Gastrocnemius medialis (tissue), 4 donors: ENCODE results near the gene DYSF. TPM values are rescaled to one million over a fixed set of nuclear protein-coding genes. Genes with fewer than 3 reads are reported as not detected.
"Not testable (repeated sequence)": the region's sequence is repeated elsewhere in the genome, so short reads cannot be mapped to it uniquely, and the experiment has no call there.

Experiments
- ATAC-seq, 2 donors: fragments of 150-250 bp; one replicate each; pipeline ENCODE4 v1.9.1; 2016
- DNase-seq, 2 donors: peaks; one replicate each; pipeline ENCODE4 v3.0.0-alpha.2; 2019
- H3K27ac ChIP-seq, 4 donors: fragments of 200-600 bp; sonication (generic); 1 replicate in 1 of 4; 2 replicates in 3 of 4; pipeline ENCODE4 v1.5.1; 2016 to 2018; ENCODE audit warnings: mild to moderate bottlenecking in 2 of 4, moderate library complexity in 1 of 4
- H3K27me3 ChIP-seq, 3 donors: fragments of 200-600 bp; sonication (generic) in 2 of 3; 1 replicate in 1 of 3; 2 replicates in 2 of 3; pipeline versions ENCODE4 v1.5.1 to v1.6.0; 2016 to 2019; ENCODE audit warnings: mild to moderate bottlenecking in 1 of 3, moderate library complexity in 1 of 3
- H3K36me3 ChIP-seq, 2 donors: fragments of 200-600 bp; sonication (generic) in 1 of 2; one replicate each; pipeline ENCODE4 v1.5.1; 2017 to 2018
- H3K4me1 ChIP-seq, 2 donors: fragments of 200-600 bp; sonication (generic) in 1 of 2; one replicate each; pipeline ENCODE4 v1.5.1; 2016 to 2017; ENCODE audit warnings: mild to moderate bottlenecking in 2 of 2
- H3K4me3 ChIP-seq, 4 donors: fragments of 200-600 bp; sonication (generic) in 3 of 4; 1 replicate in 1 of 4; 2 replicates in 3 of 4; pipeline ENCODE4 v1.5.1; 2016 to 2019; ENCODE audit warnings: mild to moderate bottlenecking in 2 of 4
- H3K9me3 ChIP-seq, 3 donors: fragments of 200-600 bp; sonication (generic) in 2 of 3; 1 replicate in 1 of 3; 2 replicates in 2 of 3; pipeline ENCODE4 v1.5.1; 2016 to 2019
- CTCF ChIP-seq, 5 experiments: fragments of 450-650 bp in 3 of 5; fragments of 200-600 bp in 2 of 5; sonication (generic) in 2 of 5; IDR thresholded peaks in 4 of 5; conservative IDR thresholded peaks in 1 of 5; 1 replicate in 4 of 5; 2 replicates in 1 of 5; pipeline ENCODE4 v1.5.1; 2016 to 2019; ENCODE audit warnings: antibody characterized with exemption in 5 of 5, mild to moderate bottlenecking in 3 of 5, moderate library complexity in 3 of 5
- POLR2A ChIP-seq, 2 donors: fragments of 450-650 bp; IDR thresholded peaks; one replicate each; pipeline ENCODE4 v1.6.1; 2017; ENCODE audit warnings: antibody characterized with exemption in 2 of 2, mild to moderate bottlenecking in 2 of 2, moderate library complexity in 2 of 2
- in situ Hi-C, 4 donors: fragments of 200-750 bp; cut with MboI; loops; one replicate each; pipeline versions ENCODE4 v1.15.0 to v1.8.0; 2017; ENCODE audit warnings: low sequenced_read_pairs in 4 of 4
- intact Hi-C: fragments of 100-400 bp; cut with DNase I; formaldehyde crosslinking; loops from one replicate; pipeline ENCODE4 v1.15.1; 2023; ENCODE audit warnings: low total_unique reads
- total RNA-seq, 4 donors: library from RNA; depleted of rRNA; stranded (reverse); fragments of >200 nt; gene quantifications; one replicate each; pipeline versions ENCODE4 v1.1.0 to v1.2.3, GENCODE V29; 2016

DYSF gene
- total RNA-seq, 4 donors from 2014 or later: 40.7 to 267 (median 153) TPM

- peaks cover 0 to 62% of the 10 kb centered on the region in 2 donors for H3K36me3 ChIP-seq
- H3K4me3 ChIP-seq: no peak overlapping the region
- TF ChIP-seq CTCF (IDR thresholded peaks at IDR 0.05 in 4 of 5, conservative IDR thresholded peaks at IDR 0.05 in 1 of 5) (no peak), POLR2A (IDR thresholded peaks at IDR 0.05) (no peak)
- H3K27me3 ChIP-seq: no peaks in the 10 kb centered on the region
- H3K9me3 ChIP-seq: no peaks in the 10 kb centered on the region
- no peak for DNase-seq
- intact Hi-C loops (no loop called here), in situ Hi-C loops (no loop called here)
- peak overlapping the region; percentile 26 to 68 (median 54) for H3K27ac ChIP-seq
- peak; percentile 81 to 83 for ATAC-seq
- H3K4me1 ChIP-seq: peaks cover 6 to 16% of the 10 kb centered on the region in 2 donors
Measured at GRCh38 chr2:71426721-71427120, 26.6 kb upstream of the DYSF start.

- in situ Hi-C loops: no loop called here
- ATAC-seq (no peak), DNase-seq (no peak)
- Histone ChIP-seq H3K27ac (peak overlapping the region in 2 of 4 donors; percentile 65 to 68), H3K9me3 (no peaks in the 10 kb centered on the region), H3K27me3 (no peaks in the 10 kb centered on the region), H3K36me3 (peaks cover 0 to 72% of the 10 kb centered on the region in 2 donors), H3K4me1 (peaks cover 6 to 13% of the 10 kb centered on the region in 2 donors), H3K4me3 (no peak overlapping the region)
- TF ChIP-seq POLR2A (IDR thresholded peaks at IDR 0.05) (no peak), CTCF (IDR thresholded peaks at IDR 0.05 in 4 of 5, conservative IDR thresholded peaks at IDR 0.05 in 1 of 5) (no peak)
- intact Hi-C loops: no loop called here
Measured at GRCh38 chr2:71428472-71429383, 24.6 kb upstream of the DYSF start.

- in situ Hi-C loops: not testable (repeated sequence)
Measured at GRCh38 chr2:71445142-71445541, 8.2 kb upstream of the DYSF start.

GRCh38 chr2:71446505-71446904 is 6.9 kb upstream of the DYSF start:
- intact Hi-C loops (no loop called here), in situ Hi-C loops (no loop called here)
- H3K36me3 ChIP-seq: peaks cover 0 to 7% of the 10 kb centered on the region in 2 donors
- H3K4me3 ChIP-seq: no peak overlapping the region
- ATAC-seq (no peak), DNase-seq (no peak)
- H3K4me1 ChIP-seq: peaks cover 16 to 17% of the 10 kb centered on the region in 2 donors
- H3K9me3 ChIP-seq: no peaks in the 10 kb centered on the region
- peak overlapping the region in 2 of 4 donors; percentile 48 to 49 for H3K27ac ChIP-seq
- H3K27me3 ChIP-seq: no peaks in the 10 kb centered on the region
- TF ChIP-seq CTCF (IDR thresholded peaks at IDR 0.05 in 4 of 5, conservative IDR thresholded peaks at IDR 0.05 in 1 of 5) (no peak), POLR2A (IDR thresholded peaks at IDR 0.05) (no peak)

More at GRCh38 chr2:71445142-71445541, 8.2 kb upstream of the DYSF start:
- DNase-seq, intact Hi-C loops, H3K36me3 ChIP-seq, H3K4me1 ChIP-seq, H3K27me3 ChIP-seq, ATAC-seq, H3K9me3 ChIP-seq, H3K4me3 ChIP-seq: not testable (repeated sequence)
- H3K27ac ChIP-seq: peak overlapping the region in 2 of 4 donors; percentile 48 to 49

- TF ChIP-seq POLR2A (IDR thresholded peaks at IDR 0.05) (no peak), CTCF (IDR thresholded peaks at IDR 0.05 in 4 of 5, conservative IDR thresholded peaks at IDR 0.05 in 1 of 5) (no peak)
- no peak for DNase-seq
- ATAC-seq: no peak
- in situ Hi-C loops (no loop called here), intact Hi-C loops (no loop called here)
- no peak overlapping the region for H3K4me3 ChIP-seq
- H3K27me3 ChIP-seq: no peaks in the 10 kb centered on the region
- peaks cover 36 to 39% of the 10 kb centered on the region in 2 donors for H3K4me1 ChIP-seq
- H3K9me3 ChIP-seq: no peaks in the 10 kb centered on the region
- peak overlapping the region; percentile 92 to 99 (median 94) for H3K27ac ChIP-seq
- peaks cover 0 to 4% of the 10 kb centered on the region in 2 donors for H3K36me3 ChIP-seq
Measured at GRCh38 chr2:71449343-71449742, 4.0 kb upstream of the DYSF start.
